Erythroblast (primary cell): ENCODE data around the gene RPS13.
"Not testable (repeated sequence)": the region's sequence is repeated elsewhere in the genome, so short reads cannot be mapped to it uniquely, and the experiment has no call there.

ENCODE experiments used
- DNase-seq, 2 experiments: peaks; one replicate each; lab custom pipeline; 2025; lab: John Stamatoyannopoulos, UW
- GATA1 ChIP-seq: IDR thresholded peaks from 2 replicates; pipeline ENCODE4 v1.6.1; 2011; ENCODE audit warnings: low read depth, mild to moderate bottlenecking, control low read depth, low read length, moderate library complexity
- POLR2A ChIP-seq: IDR thresholded peaks from 2 replicates; pipeline ENCODE4 v1.6.1; 2011; ENCODE audit warnings: mild to moderate bottlenecking, low read length

RPS13 gene

DNA sequence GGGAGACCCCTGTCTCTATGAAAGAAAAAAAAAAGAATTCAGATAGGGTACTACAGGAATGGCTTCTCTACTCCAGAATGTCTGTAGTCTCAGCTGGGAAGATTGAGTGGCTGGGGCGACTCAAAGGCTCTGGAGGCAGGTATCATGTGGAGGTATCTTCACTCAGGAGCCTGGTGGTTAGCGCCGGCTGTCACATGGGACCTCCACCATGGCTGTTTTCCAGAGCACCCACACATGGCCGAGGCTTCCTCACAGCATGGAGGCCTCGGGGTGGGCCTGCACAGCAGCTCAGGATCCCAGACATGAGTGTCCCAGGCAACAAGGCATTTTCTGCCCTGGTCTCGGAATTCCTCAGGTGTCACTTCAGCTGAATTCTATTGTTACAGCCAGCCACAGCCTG, 10.1 kb downstream of the RPS13 start:
- TF ChIP-seq GATA1, result no peak
- no peak for TF ChIP-seq POLR2A
- DNase-seq, result no peak

DNA sequence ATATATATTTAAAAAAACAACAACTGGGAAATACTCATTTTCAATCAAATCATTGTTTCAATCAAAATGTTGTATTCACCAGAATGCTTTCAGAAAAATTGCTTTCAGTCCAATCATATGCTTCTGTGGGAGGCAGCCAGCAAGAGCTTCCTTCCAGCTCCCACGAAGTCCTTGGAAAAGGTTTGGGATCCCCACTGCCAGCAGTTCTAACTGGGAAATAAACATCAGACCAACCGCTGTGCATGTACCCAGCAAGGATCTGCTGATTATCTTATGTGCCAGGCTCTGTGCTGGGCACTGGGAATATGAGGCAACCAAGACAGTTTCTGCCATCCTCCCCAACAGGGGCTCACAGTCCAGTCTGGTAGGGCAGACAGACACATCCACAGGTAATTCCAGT, 10.8 kb downstream of the RPS13 start:
- DNase-seq, result no peak
- TF ChIP-seq POLR2A (no peak), GATA1 (no peak)

DNA sequence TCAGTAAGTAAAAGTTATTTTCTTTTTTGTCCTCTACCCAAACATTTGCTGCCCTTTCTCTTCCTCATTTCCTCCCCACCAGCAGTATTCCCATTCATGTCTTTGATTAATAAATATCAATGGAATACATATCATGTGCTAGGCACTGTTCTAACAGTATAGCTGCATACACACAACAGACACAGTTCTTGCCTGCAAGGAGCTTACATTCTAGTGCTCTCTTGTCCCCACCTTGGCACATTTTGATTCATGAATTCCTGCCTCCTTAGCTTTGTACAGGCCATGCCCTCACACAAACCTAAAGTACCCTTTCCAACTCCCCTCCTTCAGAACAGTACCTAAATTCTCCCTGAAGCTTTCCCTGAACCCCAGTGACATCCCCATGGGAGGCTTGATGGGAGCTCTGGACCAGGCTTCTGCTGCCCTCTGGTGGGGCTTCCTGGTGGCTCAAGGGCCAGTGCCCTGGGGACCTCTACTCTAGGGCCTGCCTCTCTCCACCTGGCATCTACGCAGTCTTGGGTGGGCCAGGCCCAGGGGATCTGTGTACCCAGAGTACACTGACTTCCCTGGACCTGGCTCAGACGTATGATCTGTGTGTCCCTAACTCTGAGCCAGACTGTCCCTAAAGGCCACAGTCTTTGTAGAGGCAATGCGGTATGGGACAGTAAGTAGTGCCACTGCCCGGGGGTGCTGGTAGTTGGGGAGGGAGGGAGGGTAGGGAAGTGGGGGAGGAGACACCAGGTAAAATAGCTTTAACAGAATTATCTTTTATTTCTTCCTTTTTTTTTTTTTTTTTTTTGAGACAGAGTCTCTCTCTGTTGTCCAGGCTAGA, 14.1 kb downstream of the RPS13 start:
- DNase-seq, result peak; percentile 30 to 63
- TF ChIP-seq GATA1 (no peak), POLR2A (no peak)

- DNase-seq, result not testable (repeated sequence)
Measured at GRCh38 chr11:17051146-17051545, 26.3 kb downstream of the RPS13 start.

DNA sequence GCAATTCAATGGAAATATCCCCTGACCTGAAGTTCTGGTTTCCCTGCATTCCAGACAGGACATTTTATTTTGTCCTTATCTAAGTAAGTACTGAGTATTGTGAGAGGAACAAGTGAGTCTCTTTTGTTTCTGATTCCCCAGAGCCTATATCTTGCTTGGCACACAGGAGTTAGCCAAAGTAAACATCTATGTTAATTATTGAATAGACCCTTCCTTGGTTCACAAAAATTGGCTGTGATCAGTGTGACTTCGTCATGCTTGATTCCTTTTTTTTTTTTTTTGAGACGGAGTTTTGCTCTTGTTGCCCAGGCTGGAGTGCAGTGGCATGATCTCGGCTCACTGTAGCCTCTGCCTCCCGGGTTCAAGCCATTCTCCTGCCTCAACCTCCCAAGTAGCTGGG, 29.0 kb downstream of the RPS13 start:
- not testable (repeated sequence) for DNase-seq

DNA sequence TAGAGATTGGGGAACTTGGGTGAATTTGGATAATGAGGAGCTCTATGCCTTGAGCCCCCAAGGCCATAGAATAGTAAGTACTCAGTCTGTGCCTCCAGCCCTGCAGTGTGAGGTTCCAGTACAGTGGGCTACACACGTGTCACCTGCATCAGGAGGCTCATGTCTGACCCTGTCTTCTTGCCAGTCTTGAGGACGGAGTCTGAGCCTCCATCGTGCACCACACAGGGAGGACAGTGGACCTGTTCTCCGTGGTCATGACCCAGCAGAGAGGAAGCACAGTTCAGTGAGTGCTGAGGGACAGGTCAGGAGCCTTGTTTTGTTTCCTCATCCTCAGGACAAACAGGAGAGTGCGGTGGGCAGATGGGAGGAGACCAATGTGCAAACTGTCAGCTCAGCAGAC, 30.8 kb downstream of the RPS13 start:
- no peak for DNase-seq
- TF ChIP-seq GATA1 (no peak), POLR2A (no peak)

- DNase-seq, result peak; percentile 35 to 45
- TF ChIP-seq POLR2A (no peak), GATA1 (no peak)
Measured at GRCh38 chr11:17036666-17037658, 40.5 kb downstream of the RPS13 start.

DNA sequence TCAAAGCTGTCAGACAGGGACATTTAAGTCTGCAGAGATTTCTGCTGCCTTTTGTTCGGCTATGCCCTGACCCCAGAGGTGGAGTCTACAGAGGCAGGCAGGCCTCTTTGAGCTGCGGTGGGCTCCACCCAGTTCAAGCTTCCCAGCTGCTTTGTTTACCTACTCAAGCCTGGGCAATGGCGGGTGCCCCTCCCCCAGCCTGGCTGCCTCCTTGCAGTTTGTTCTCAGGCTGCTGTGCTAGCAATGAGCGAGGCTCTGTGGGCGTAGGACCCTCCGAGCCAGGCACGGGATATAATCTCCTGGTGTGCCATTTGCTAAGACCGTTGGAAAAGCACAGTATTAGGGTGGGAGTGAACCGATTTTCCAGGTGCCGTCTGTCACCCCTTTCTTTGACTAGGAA, 43.4 kb downstream of the RPS13 start:
- DNase-seq, result not testable (repeated sequence)

GRCh38 chr11:17026487-17027082, 50.9 kb downstream of the RPS13 start:
- no peak for DNase-seq
- TF ChIP-seq GATA1 (no peak), POLR2A (no peak)

- no peak for DNase-seq
- TF ChIP-seq POLR2A, result no peak
- no peak for TF ChIP-seq GATA1
Measured at GRCh38 chr11:17024924-17025323, 52.5 kb downstream of the RPS13 start.
